Aorta (tissue), 5 donors: ENCODE measurements around the gene CHI3L2. TPM values are rescaled to one million over a fixed set of nuclear protein-coding genes. Genes with fewer than 3 reads are reported as not detected.

Experiments used
- ATAC-seq: fragments of 200-7000 bp; cut with Tn5 transposase; one replicate; pipeline ENCODE4 v1.9.1; 2022; ENCODE audit warnings: moderate library complexity; ENCODE audit not compliant: low FRiP score
- DNase-seq, 2 donors: peaks; one replicate each; pipeline ENCODE4 v3.0.0-alpha.2; 2020
- H3K27ac ChIP-seq, 2 donors: one replicate each; pipeline ENCODE4 v1.5.1; 2013; ENCODE audit warnings: low read length in 2 of 2, mild to moderate bottlenecking in 2 of 2, moderate library complexity in 2 of 2, control low read depth in 1 of 2, inconsistent platforms in 1 of 2, low read depth in 1 of 2
- H3K27me3 ChIP-seq, 2 donors: one replicate each; pipeline ENCODE4 v1.6.1; 2013; ENCODE audit warnings: control low read depth in 1 of 2, low read length in 1 of 2, mild to moderate bottlenecking in 1 of 2, moderate library complexity in 1 of 2; ENCODE audit not compliant: insufficient read depth in 2 of 2, control insufficient read depth in 1 of 2
- H3K36me3 ChIP-seq, 2 donors: one replicate each; pipeline ENCODE4 v1.6.1; 2013; ENCODE audit warnings: control low read depth in 1 of 2, low read length in 1 of 2, mild to moderate bottlenecking in 1 of 2; ENCODE audit not compliant: insufficient read depth in 2 of 2, control insufficient read depth in 1 of 2
- H3K4me1 ChIP-seq, 2 donors: one replicate each; pipeline ENCODE4 v1.6.1; 2013; ENCODE audit warnings: low read length in 2 of 2, control low read depth in 1 of 2, mild to moderate bottlenecking in 1 of 2, moderate library complexity in 1 of 2; ENCODE audit not compliant: insufficient read depth in 2 of 2, control insufficient read depth in 1 of 2
- H3K4me3 ChIP-seq, 2 donors: one replicate each; pipeline ENCODE4 v1.5.1; 2013; ENCODE audit warnings: low read length in 2 of 2, control low read depth in 1 of 2, mild to moderate bottlenecking in 1 of 2
- H3K9me3 ChIP-seq: one replicate; pipeline ENCODE4 v1.6.1; 2013; ENCODE audit warnings: mild to moderate bottlenecking, low read length; ENCODE audit not compliant: control insufficient read depth
- WGBS, 2 donors: extraction: QIAGEN DNeasy Blood & Tissue Kit; methylation state at CpG; one replicate each; pipeline ENCODE4 v1.1.7; 2013; 5-methylcytosine and 5-hydroxymethylcytosine counted together
- intact Hi-C, 2 donors: fragments of 100-400 bp; cut with DNase I; formaldehyde crosslinking; loops; one replicate each; pipeline versions ENCODE4 v1.14.2 to v1.15.0; 2022
- long read RNA-seq, 2 donors: library from polyadenylated mRNA; unstranded; transcript quantifications; one replicate each; pipeline ENCODE4 v2.0.0, GENCODE V29; 2020 to 2021
- polyA plus RNA-seq, 2 donors: library from polyadenylated mRNA; stranded (reverse); fragments of 200-250 nt; gene quantifications; one replicate each; pipeline ENCODE4 v1.2.3, GENCODE V29; 2013
- total RNA-seq, 2 donors: library from RNA; stranded (reverse); fragmentation: NEBNext Ultra II Directional; extraction: Animal tissue kit (Norgen Biotek cat#: 25700); gene quantifications; one replicate each; pipeline ENCODE4 v1.2.1, GENCODE V29; 2021
- donor health status: healthy with polysubstance abuse.
- donor health status: Bipolar disorder and iron deficiency.
- donor health status: DM: no; HTN: no; CAD: no.
- donor health status: DM: no; HTN: no; CAD: no.
- donor health status: DM: yes; HTN: yes; CAD: no.

CHI3L2 gene, protein sequence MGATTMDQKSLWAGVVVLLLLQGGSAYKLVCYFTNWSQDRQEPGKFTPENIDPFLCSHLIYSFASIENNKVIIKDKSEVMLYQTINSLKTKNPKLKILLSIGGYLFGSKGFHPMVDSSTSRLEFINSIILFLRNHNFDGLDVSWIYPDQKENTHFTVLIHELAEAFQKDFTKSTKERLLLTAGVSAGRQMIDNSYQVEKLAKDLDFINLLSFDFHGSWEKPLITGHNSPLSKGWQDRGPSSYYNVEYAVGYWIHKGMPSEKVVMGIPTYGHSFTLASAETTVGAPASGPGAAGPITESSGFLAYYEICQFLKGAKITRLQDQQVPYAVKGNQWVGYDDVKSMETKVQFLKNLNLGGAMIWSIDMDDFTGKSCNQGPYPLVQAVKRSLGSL
- total RNA-seq (10 to 100 TPM in 1 of 2 donors, 1 to 10 TPM in 1; 7.8 to 12.5 TPM), polyA plus RNA-seq (under 1 TPM in 1 of 2 donors, not detected in 1; 0.33 TPM)
- long read RNA-seq, donor 1, transcript CHI3L2-202 (11 exons, 1,468 nt), result major isoform, 7 of 8 reads
- long read RNA-seq, donor 1, partial matches to known transcripts, result 0 of 8 reads
- long read RNA-seq, donor 1, other reads (novel, unspliced or antisense), result 1 of 8 reads
- long read RNA-seq, donor 2, partial matches to known transcripts, result 0 of 4 reads
- long read RNA-seq, donor 2, other reads (novel, unspliced or antisense), result 1 of 4 reads

- no peak for ATAC-seq
- intact Hi-C loops, result loop anchor here in 1 of 2 donors (10.0 kb wide), 1 partner anchor 537 kb away; no protein-coding TSS in a partner anchor
- H3K27ac ChIP-seq, result no peak within 1 kb of the TSS
- no peak for DNase-seq
- no peaks in the 10 kb centered on the region for H3K4me1 ChIP-seq
- H3K27me3 ChIP-seq, result no peaks in the 10 kb centered on the region
- H3K4me3 ChIP-seq, result no peak within 1 kb of the TSS
- no peaks in the 10 kb centered on the region for H3K36me3 ChIP-seq
- WGBS, 2 donors, result 53 to 54% methylated on average over 3 of the region's 3 CpGs
- H3K9me3 ChIP-seq, result no peaks in the 10 kb centered on the region
These were observed at the start of gene CHI3L2 for GRCh38 chr1:111227434-111227833. TSS of gene CHI3L2 (plus strand) at chr1:111227713. CDS start at chr1:111227730, 17 bp downstream.

DNA sequence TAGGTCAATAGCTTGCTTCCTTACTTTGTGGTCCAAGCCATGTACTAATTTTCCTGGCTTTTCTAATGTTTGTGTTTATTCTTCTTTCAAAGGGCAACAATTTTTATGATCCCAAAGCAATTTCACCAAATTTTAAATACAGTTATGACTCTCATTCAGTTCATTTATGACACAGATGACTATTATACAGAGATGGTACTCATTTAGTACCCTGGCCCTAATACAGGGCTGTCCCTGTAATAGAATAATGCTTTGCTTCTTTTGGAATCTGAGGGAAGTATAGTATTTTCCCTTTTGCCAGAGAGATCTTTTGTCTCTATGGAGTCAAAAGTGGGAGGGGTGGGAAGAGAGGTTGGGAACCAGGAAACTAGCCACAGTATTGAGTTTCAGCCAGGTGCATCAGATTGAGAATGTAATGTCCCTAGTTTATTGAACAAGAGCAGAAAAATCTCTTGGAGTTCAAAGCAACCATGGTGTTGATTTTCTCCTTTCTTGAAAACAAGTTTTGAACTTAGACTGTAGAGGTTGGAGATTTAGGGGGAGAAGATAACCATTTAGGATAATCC is 47.5 kb upstream of the CHI3L2 start:
- no peaks in the 10 kb centered on the region for H3K9me3 ChIP-seq
- H3K4me3 ChIP-seq, result no peak overlapping the region
- intact Hi-C loops, result no loop called here
- no peak overlapping the region for H3K27ac ChIP-seq
- ATAC-seq (no peak), DNase-seq (no peak)
- no peaks in the 10 kb centered on the region for H3K4me1 ChIP-seq
- H3K36me3 ChIP-seq, result no peaks in the 10 kb centered on the region
- no peaks in the 10 kb centered on the region for H3K27me3 ChIP-seq

DNA sequence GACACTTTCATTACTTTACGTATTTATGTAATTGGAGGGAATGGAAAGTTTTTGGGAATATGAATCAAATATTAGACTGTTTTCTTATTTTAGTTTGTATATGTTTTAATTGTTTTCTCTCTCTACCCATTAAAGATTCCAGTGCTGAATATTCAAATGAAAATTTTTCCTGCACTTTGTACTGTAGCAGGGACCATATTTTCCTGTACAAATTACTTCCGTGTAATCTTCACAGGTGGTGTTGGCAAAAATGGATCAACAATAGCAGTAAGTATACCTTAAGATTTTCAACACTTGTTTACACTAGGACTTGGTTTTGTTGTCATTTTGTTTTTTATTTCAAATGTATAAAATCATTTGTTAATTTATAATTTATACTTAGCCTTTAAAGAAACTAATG is 45.5 kb upstream of the CHI3L2 start:
- ATAC-seq, result no peak
- Histone ChIP-seq H3K36me3 (peaks cover 2 to 4% of the 10 kb centered on the region in 2 donors), H3K27me3 (no peaks in the 10 kb centered on the region), H3K4me3 (no peak overlapping the region), H3K4me1 (no peaks in the 10 kb centered on the region), H3K27ac (no peak overlapping the region), H3K9me3 (no peaks in the 10 kb centered on the region)
- no peak for DNase-seq
- WGBS, 2 donors, result 95 to 96% methylated on average over 2 of the region's 2 CpGs
- intact Hi-C loops, result no loop called here

GRCh38 chr1:111183308-111184069 is 44.0 kb upstream of the CHI3L2 start:
- no peak for DNase-seq
- Histone ChIP-seq H3K4me1 (no peaks in the 10 kb centered on the region), H3K36me3 (peaks cover 2 to 8% of the 10 kb centered on the region in 2 donors), H3K27me3 (no peaks in the 10 kb centered on the region), H3K27ac (no peak overlapping the region), H3K4me3 (no peak overlapping the region), H3K9me3 (no peaks in the 10 kb centered on the region)
- intact Hi-C loops, result no loop called here
- ATAC-seq, result no peak
- WGBS, 2 donors, result 92 to 93% methylated on average over 6 of the region's 6 CpGs

- Histone ChIP-seq H3K36me3 (peaks cover 2 to 8% of the 10 kb centered on the region in 2 donors), H3K9me3 (no peaks in the 10 kb centered on the region), H3K27me3 (no peaks in the 10 kb centered on the region), H3K27ac (no peak overlapping the region), H3K4me3 (no peak overlapping the region), H3K4me1 (no peaks in the 10 kb centered on the region)
- ATAC-seq, result no peak
- intact Hi-C loops, result no loop called here
- DNase-seq, result no peak
These were observed 42.9 kb upstream of the CHI3L2 start for GRCh38 chr1:111184663-111185062.

- Histone ChIP-seq H3K9me3 (no peaks in the 10 kb centered on the region), H3K27me3 (no peaks in the 10 kb centered on the region), H3K4me3 (no peak overlapping the region), H3K4me1 (no peaks in the 10 kb centered on the region), H3K27ac (no peak overlapping the region), H3K36me3 (peaks cover 2 to 8% of the 10 kb centered on the region in 2 donors)
- ATAC-seq (peak; percentile 64), DNase-seq (no peak)
- intact Hi-C loops, result loop anchor here in 1 of 2 donors (10.0 kb wide), 1 partner anchor 64 kb away; no protein-coding TSS in a partner anchor
- WGBS, 2 donors, result 89 to 93% methylated on average over 2 of the region's 2 CpGs
These were observed 36.5 kb upstream of the CHI3L2 start for GRCh38 chr1:111190931-111191451.

- DNase-seq (no peak), ATAC-seq (no peak)
- Histone ChIP-seq H3K9me3 (no peaks in the 10 kb centered on the region), H3K4me1 (no peaks in the 10 kb centered on the region), H3K4me3 (no peak overlapping the region), H3K27me3 (no peaks in the 10 kb centered on the region), H3K27ac (no peak overlapping the region), H3K36me3 (peaks cover 2 to 7% of the 10 kb centered on the region in 2 donors)
- 47 to 72% methylated on average over 3 of the region's 3 CpGs for WGBS, 2 donors
- intact Hi-C loops, result loop anchor here in 1 of 2 donors (10.0 kb wide), 1 partner anchor 63 kb away; no protein-coding TSS in a partner anchor
These were observed 36.0 kb upstream of the CHI3L2 start for GRCh38 chr1:111191496-111191895.

GRCh38 chr1:111192074-111192473 is 35.4 kb upstream of the CHI3L2 start:
- H3K4me3 ChIP-seq, result no peak overlapping the region
- WGBS, 2 donors, result 93 to 95% methylated on average over 5 of the region's 5 CpGs
- H3K27ac ChIP-seq, result no peak overlapping the region
- no peaks in the 10 kb centered on the region for H3K9me3 ChIP-seq
- no peak for DNase-seq
- H3K27me3 ChIP-seq, result no peaks in the 10 kb centered on the region
- no peaks in the 10 kb centered on the region for H3K4me1 ChIP-seq
- ATAC-seq, result no peak
- H3K36me3 ChIP-seq, result peaks cover 0 to 4% of the 10 kb centered on the region in 2 donors
- intact Hi-C loops, result loop anchor here in 1 of 2 donors (10.0 kb wide), 1 partner anchor 63 kb away; no protein-coding TSS in a partner anchor
